Nephron progenitor cell (in vitro differentiated cells): Measurements from ENCODE around the gene IL17RB.
A peak's percentile ranks its signal among the peaks of the same experiment; 100 is the strongest.

Source experiments
- DNase-seq: peaks from one replicate; pipeline ENCODE4 v3.0.0; 2021
- H3K27ac Mint-ChIP-seq: 2 replicates; pipeline ENCODE4 v1.8.0; 2021; ENCODE audit warnings: mild to moderate bottlenecking, moderate library complexity, mixed read lengths
- H3K27me3 Mint-ChIP-seq: 2 replicates; pipeline ENCODE4 v1.8.0; 2021; ENCODE audit warnings: mild to moderate bottlenecking, low read depth, mixed read lengths; ENCODE audit not compliant: poor library complexity
- H3K36me3 Mint-ChIP-seq: 2 replicates; pipeline ENCODE4 v1.8.0; 2021; ENCODE audit warnings: low read depth, mixed read lengths
- H3K4me1 Mint-ChIP-seq: 2 replicates; pipeline ENCODE4 v1.8.0; 2021; ENCODE audit warnings: mixed read lengths
- H3K4me3 Mint-ChIP-seq: 2 replicates; pipeline ENCODE4 v1.8.0; 2021; ENCODE audit warnings: mild to moderate bottlenecking, moderate library complexity, mixed read lengths
- H3K9me3 Mint-ChIP-seq: 2 replicates; pipeline ENCODE4 v1.8.0; 2021; ENCODE audit warnings: mild to moderate bottlenecking, moderate library complexity, mixed read lengths
- CTCF ChIP-seq: fragments of 200-600 bp; sonication (generic); IDR thresholded peaks from 2 replicates; pipeline ENCODE4 v1.5.0; 2021; ENCODE audit warnings: antibody characterized with exemption

The IL17RB gene

GRCh38 chr3:53892286-53892637 is 45.9 kb downstream of the IL17RB start:
- no peak for TF ChIP-seq CTCF
- peaks cover 15% of the 10 kb centered on the region for H3K36me3 Mint-ChIP-seq
- peaks cover 42% of the 10 kb centered on the region for H3K27me3 Mint-ChIP-seq
- H3K4me1 Mint-ChIP-seq, result peaks cover 41% of the 10 kb centered on the region
- H3K4me3 Mint-ChIP-seq, result peak overlapping the region; percentile 96
- no peaks in the 10 kb centered on the region for H3K9me3 Mint-ChIP-seq
- peak overlapping the region; percentile 99 for H3K27ac Mint-ChIP-seq
- DNase-seq, result no peak

- Mint-ChIP-seq H3K36me3 (no peaks in the 10 kb centered on the region), H3K4me1 (no peaks in the 10 kb centered on the region), H3K4me3 (no peak overlapping the region), H3K27me3 (peaks cover 39% of the 10 kb centered on the region), H3K27ac (no peak overlapping the region), H3K9me3 (peaks cover under 1% of the 10 kb centered on the region)
- no peak for DNase-seq
- TF ChIP-seq CTCF, result no peak
These were observed 53.4 kb downstream of the IL17RB start for GRCh38 chr3:53899750-53900149.

- TF ChIP-seq CTCF, result no peak
- no peaks in the 10 kb centered on the region for H3K36me3 Mint-ChIP-seq
- peaks cover 7% of the 10 kb centered on the region for H3K9me3 Mint-ChIP-seq
- no peak overlapping the region for H3K27ac Mint-ChIP-seq
- no peak overlapping the region for H3K4me3 Mint-ChIP-seq
- H3K27me3 Mint-ChIP-seq, result peaks cover 35% of the 10 kb centered on the region
- DNase-seq, result no peak
- no peaks in the 10 kb centered on the region for H3K4me1 Mint-ChIP-seq
These were observed 54.4 kb downstream of the IL17RB start for GRCh38 chr3:53900666-53901331.

- DNase-seq, result no peak
- Mint-ChIP-seq H3K4me3 (no peak overlapping the region), H3K9me3 (peaks cover 18% of the 10 kb centered on the region), H3K36me3 (no peaks in the 10 kb centered on the region), H3K27ac (no peak overlapping the region), H3K27me3 (peaks cover 33% of the 10 kb centered on the region), H3K4me1 (no peaks in the 10 kb centered on the region)
- TF ChIP-seq CTCF, result no peak
These were observed 55.7 kb downstream of the IL17RB start for GRCh38 chr3:53902067-53902466.

- Mint-ChIP-seq H3K4me3 (no peak overlapping the region), H3K4me1 (no peaks in the 10 kb centered on the region), H3K36me3 (no peaks in the 10 kb centered on the region), H3K27ac (no peak overlapping the region), H3K27me3 (peaks cover 33% of the 10 kb centered on the region), H3K9me3 (peaks cover 19% of the 10 kb centered on the region)
- no peak for TF ChIP-seq CTCF
- DNase-seq, result no peak
These were observed 56.3 kb downstream of the IL17RB start for GRCh38 chr3:53902711-53903110.

GRCh38 chr3:53913401-53913800 is 67.0 kb downstream of the IL17RB start:
- DNase-seq, result no peak
- Mint-ChIP-seq H3K36me3 (no peaks in the 10 kb centered on the region), H3K27ac (no peak overlapping the region), H3K9me3 (peaks cover 15% of the 10 kb centered on the region), H3K4me3 (no peak overlapping the region), H3K4me1 (peaks cover 8% of the 10 kb centered on the region), H3K27me3 (peaks cover 57% of the 10 kb centered on the region)
- no peak for TF ChIP-seq CTCF
